IMR-90 (cell line): ENCODE results near the gene ACOXL. TPM values are rescaled to one million over a fixed set of nuclear protein-coding genes. Genes with fewer than 3 reads are reported as not detected.

Source experiments
- ATAC-seq: fragments of 200-7000 bp; cut with Tn5 transposase; 2 replicates; pipeline ENCODE4 v1.9.1; 2020; ENCODE audit warnings: low read depth, mild to moderate bottlenecking, moderate library complexity
- BruUV-seq: library from RNA; stranded (reverse); fragments of 400-500 nt; replicated peaks from 2 replicates; lab custom pipeline; 2021; lab: Mats Ljungman, UMichigan
- CTCF ChIA-PET: fragments of 300-600 bp; formaldehyde crosslinking; extraction: SDS; loops from one replicate; lab custom pipeline; 2021; ENCODE audit warnings: antibody characterized with exemption; lab: Yijun Ruan, JAX
- POLR2A ChIA-PET: fragments of 300-600 bp; sonication (Branson Sonifier 250); formaldehyde crosslinking; loops from one replicate; lab custom pipeline; 2022; ENCODE audit warnings: antibody characterized with exemption; ENCODE audit not compliant: unreplicated experiment; lab: Charles Lee
- DNase-seq: peaks from one replicate; pipeline ENCODE4 v3.0.0; 2013
- H2AFZ ChIP-seq: replicated peaks from 2 replicates; pipeline ENCODE3; 2013; ENCODE audit warnings: low read length, mild to moderate bottlenecking; ENCODE audit not compliant: poor library complexity
- H2AK5ac ChIP-seq: 2 replicates; pipeline ENCODE4 v1.6.1; 2013; ENCODE audit warnings: low read depth, low read length, inconsistent platforms
- H2AK9ac ChIP-seq: replicated peaks from 2 replicates; pipeline ENCODE3; 2013; ENCODE audit warnings: mild to moderate bottlenecking, low read depth, low read length, moderate library complexity; ENCODE audit not compliant: poor library complexity
- H2BK120ac ChIP-seq: 2 replicates; pipeline ENCODE4 v1.6.1; 2013; ENCODE audit warnings: low read depth, low read length, inconsistent platforms
- H2BK15ac ChIP-seq: 3 replicates; pipeline ENCODE4 v1.6.1; 2013; ENCODE audit warnings: low read depth, low read length, inconsistent platforms
- H2BK20ac ChIP-seq: 2 replicates; pipeline ENCODE4 v1.6.1; 2013; ENCODE audit warnings: low read depth, mild to moderate bottlenecking, inconsistent platforms, low read length, moderate library complexity
- H2BK5ac ChIP-seq: 2 replicates; pipeline ENCODE4 v1.6.1; 2013; ENCODE audit warnings: mild to moderate bottlenecking, low read depth, low read length, inconsistent platforms; ENCODE audit not compliant: poor library complexity, severe bottlenecking
- H3K14ac ChIP-seq: replicated peaks from 2 replicates; pipeline ENCODE4 v1.6.1; 2013; ENCODE audit warnings: low read depth, low read length, inconsistent platforms
- H3K18ac ChIP-seq: 2 replicates; pipeline ENCODE4 v1.6.1; 2013; ENCODE audit warnings: low read depth, low read length, control low read depth
- H3K23ac ChIP-seq: 2 replicates; pipeline ENCODE4 v1.6.1; 2013; ENCODE audit warnings: low read depth, low read length, inconsistent platforms
- H3K27ac ChIP-seq: 2 replicates; pipeline ENCODE4 v1.5.1; 2013; ENCODE audit warnings: mild to moderate bottlenecking, control low read depth, low read length; ENCODE audit not compliant: insufficient read depth
- H3K27me3 ChIP-seq: 2 replicates; pipeline ENCODE4 v1.6.1; 2013; ENCODE audit warnings: low read length; ENCODE audit not compliant: control insufficient read depth, insufficient read depth
- H3K36me3 ChIP-seq: 2 replicates; pipeline ENCODE4 v1.6.1; 2013; ENCODE audit warnings: low read length, mixed read lengths; ENCODE audit not compliant: control insufficient read depth, insufficient read depth
- H3K4ac ChIP-seq: 2 replicates; pipeline ENCODE4 v1.6.1; 2013; ENCODE audit warnings: low read depth, low read length, inconsistent platforms
- H3K4me1 ChIP-seq: 2 replicates; pipeline ENCODE4 v1.6.1; 2013; ENCODE audit warnings: low read length, mixed read lengths; ENCODE audit not compliant: control insufficient read depth, insufficient read depth
- H3K4me2 ChIP-seq: 2 replicates; pipeline ENCODE4 v1.6.1; 2013; ENCODE audit warnings: low read depth, mild to moderate bottlenecking, control low read depth, low read length, moderate library complexity
- H3K4me3 ChIP-seq: 2 replicates; pipeline ENCODE4 v1.5.1; 2013; ENCODE audit warnings: low read depth, mild to moderate bottlenecking, control low read depth, low read length, moderate library complexity; ENCODE audit not compliant: insufficient read depth
- H3K56ac ChIP-seq: 2 replicates; pipeline ENCODE4 v1.6.1; 2013; ENCODE audit warnings: low read length, inconsistent platforms; ENCODE audit not compliant: insufficient read depth; ENCODE audit errors: extremely low read depth
- H3K79me1 ChIP-seq, 2 experiments: 2 replicates each; pipeline ENCODE4 v1.6.1; 2013; ENCODE audit warnings: low read length in 2 of 2, inconsistent platforms in 1 of 2, low read depth in 1 of 2
- H3K9ac ChIP-seq: 2 replicates; pipeline ENCODE4 v1.6.1; 2013; ENCODE audit warnings: low read depth, low read length, control low read depth
- H3K9me1 ChIP-seq: 2 replicates; pipeline ENCODE4 v1.6.1; 2013; ENCODE audit warnings: low read length, inconsistent platforms; ENCODE audit not compliant: insufficient read depth
- H3K9me3 ChIP-seq: 2 replicates; pipeline ENCODE4 v1.6.1; 2013; ENCODE audit warnings: low read length; ENCODE audit not compliant: control insufficient read depth, insufficient read depth
- H4K20me1 ChIP-seq: 2 replicates; pipeline ENCODE4 v1.6.1; 2013; ENCODE audit warnings: low read length, inconsistent platforms; ENCODE audit not compliant: insufficient read depth
- H4K5ac ChIP-seq: 2 replicates; pipeline ENCODE4 v1.6.1; 2013; ENCODE audit warnings: mild to moderate bottlenecking, low read depth, low read length, control low read depth
- H4K8ac ChIP-seq, 2 experiments: 2 replicates each; pipeline ENCODE4 v1.6.1; 2013; ENCODE audit warnings: low read depth in 2 of 2, low read length in 2 of 2, control low read depth in 1 of 2, inconsistent platforms in 1 of 2
- H4K91ac ChIP-seq: 2 replicates; pipeline ENCODE4 v1.6.1; 2013; ENCODE audit warnings: low read depth, low read length, inconsistent platforms; ENCODE audit not compliant: insufficient read depth
- BHLHE40 ChIP-seq: fragments of 150-350 bp; IDR thresholded peaks from 2 replicates; pipeline ENCODE4 v1.6.1; 2016; ENCODE audit warnings: mild to moderate bottlenecking, low read depth, low read length
- CEBPB ChIP-seq: IDR thresholded peaks from 2 replicates; pipeline ENCODE4 v1.6.1; 2012; ENCODE audit warnings: low read depth, low read length, improper control_type of control experiment
- CHD1 ChIP-seq: IDR thresholded peaks from 2 replicates; pipeline ENCODE4 v1.6.1; 2012; ENCODE audit warnings: low read depth, low read length, improper control_type of control experiment
- FOS ChIP-seq: fragments of 150-350 bp; IDR thresholded peaks from 2 replicates; pipeline ENCODE4 v1.6.1; 2016; ENCODE audit warnings: low read depth, low read length
- USF2 ChIP-seq: fragments of 150-350 bp; IDR thresholded peaks from 2 replicates; pipeline ENCODE4 v1.6.1; 2017; ENCODE audit warnings: mild to moderate bottlenecking, antibody characterized with exemption, low read length, low read depth
- WGBS, 2 experiments: methylation state at CpG; one replicate each; pipeline versions ENCODE4 v1.1.5 to v1.1.7; 2013; ENCODE audit warnings: missing lambda C conversion rate in 2 of 2; ENCODE audit not compliant: insufficient read length in 1 of 2; ENCODE audit errors: extremely low coverage in 2 of 2; 5-methylcytosine and 5-hydroxymethylcytosine counted together
- dilution Hi-C: fragments of 300-500 bp; cut with HindIII; formaldehyde crosslinking; loops from one replicate; pipeline ENCODE4 v1.14.3; 2018; ENCODE audit warnings: low sequenced_read_pairs; ENCODE audit not compliant: unreplicated experiment
- in situ Hi-C: fragments of 300-500 bp; cut with MboI; formaldehyde crosslinking; loops from 3 replicates; pipeline ENCODE4 v1.14.3; 2019; ENCODE audit warnings: low sequenced_read_pairs, inconsistent platforms, mixed read lengths
- intact Hi-C: fragments of 100-400 bp; cut with micrococcal nuclease; formaldehyde crosslinking; loops from 2 replicates; pipeline ENCODE4 v1.10.0; 2022
- polyA plus RNA-seq, 3 experiments: library from polyadenylated mRNA; depleted of rRNA; stranded (reverse); fragments of >200 nt; gene quantifications; 2 replicates each; pipeline ENCODE4 v1.2.3, GENCODE V29; 2012; ENCODE audit warnings: low replicate concordance in 1 of 3
- total RNA-seq: library from RNA; depleted of rRNA; stranded (reverse); fragments of >200 nt; gene quantifications from 2 replicates; pipeline ENCODE4 v1.2.3, GENCODE V29; 2012

The ACOXL gene
- total and polyA plus RNA-seq, 2 of the 4 experiments (the other 2 are of a cell fraction): not detected

DNA sequence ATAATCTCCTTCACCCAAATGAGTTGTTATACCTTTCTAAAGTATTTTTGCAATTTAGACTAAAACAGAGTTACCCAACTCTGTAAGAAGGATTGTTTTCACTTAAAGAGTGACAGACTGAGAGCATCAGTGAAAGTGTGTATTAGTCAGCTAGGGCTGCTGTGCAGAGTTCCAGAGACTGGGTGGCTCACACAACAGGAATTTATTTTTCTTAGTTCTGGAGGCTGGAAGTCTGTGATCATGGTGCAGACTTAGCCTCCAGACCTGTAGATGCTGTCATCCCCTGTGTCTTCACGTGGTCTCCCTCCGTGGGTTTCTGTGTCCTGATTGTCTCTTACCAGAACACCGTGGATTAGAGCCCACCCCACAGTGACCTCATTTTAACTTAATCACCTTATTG is 428.4 kb downstream of the ACOXL start:
- Histone ChIP-seq H2AFZ (no peak overlapping the region), H3K27me3 (peaks cover 7% of the 10 kb centered on the region), H3K4me1 (peaks cover 12% of the 10 kb centered on the region), H2AK5ac (no peak overlapping the region), H3K27ac (no peak overlapping the region), H3K56ac (no peak overlapping the region), H2BK120ac (no peak overlapping the region), H3K79me1 (no peaks in the 10 kb centered on the region), H2AK9ac (no peak overlapping the region), H3K4ac (no peak overlapping the region), H2BK5ac (no peak overlapping the region), H4K91ac (no peak overlapping the region), H2BK20ac (no peak overlapping the region), H3K36me3 (peaks cover 23% of the 10 kb centered on the region; the same call in 1 of the 2 replicates), H3K4me2 (no peak overlapping the region), H3K18ac (no peak overlapping the region), H3K9me1 (peaks cover 13% of the 10 kb centered on the region; the same call in 1 of the 2 replicates), H4K20me1 (peaks cover 23% of the 10 kb centered on the region), H3K9me3 (no peaks in the 10 kb centered on the region), H3K9ac (no peak overlapping the region), H3K4me3 (no peak overlapping the region), H3K23ac (no peak overlapping the region), H4K8ac (no peak overlapping the region), H2BK15ac (no peak overlapping the region), H3K14ac (no peak overlapping the region), H4K5ac (no peak overlapping the region)
- intact Hi-C loops: no loop called here
- ChIA-PET POLR2A (no interaction called here), CTCF (no interaction called here)
- dilution Hi-C loops: no loop called here
- peak; percentile 84 for TF ChIP-seq CEBPB
- TF ChIP-seq BHLHE40: peak; percentile 70
- TF ChIP-seq CHD1: no peak
- peak; percentile 88 for TF ChIP-seq USF2
- TF ChIP-seq FOS: peak; percentile 63
- no CpG with 5 or more reads among the region's 3 CpGs for WGBS, 2 experiments
- peak; percentile 90 for DNase-seq
- peak; percentile 98 for ATAC-seq
- no TSS peak for BruUV-seq
- in situ Hi-C loops: no loop called here
